ENCODE measurements around the gene ELK4. TPM values are rescaled to one million over a fixed set of nuclear protein-coding genes. Genes with fewer than 3 reads are reported as not detected.

Gene ELK4
- total and polyA plus RNA-seq, 2 experiments from 2014 or later: 1.8 to 9.1 TPM

DNA sequence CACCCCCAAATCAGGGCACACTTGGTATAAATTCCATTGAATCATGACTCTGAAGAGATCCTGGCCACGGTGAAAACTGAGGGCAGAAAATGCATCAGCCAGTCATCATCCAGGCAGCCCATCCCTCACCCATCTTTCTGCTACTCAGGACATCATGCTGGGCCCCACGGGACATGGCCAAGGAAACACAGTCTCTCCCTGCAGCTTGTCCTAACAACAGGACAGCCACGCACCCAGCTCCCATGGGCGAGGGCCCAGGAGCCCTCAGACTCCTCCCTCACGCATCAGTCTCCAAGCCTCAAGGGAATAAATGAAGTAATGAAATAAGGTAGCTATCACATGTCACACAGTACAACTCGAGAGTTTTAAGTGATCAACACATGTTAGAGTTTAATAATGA lies 37.8 kb downstream of the ELK4 start:
- no peaks in the 10 kb centered on the region for H3K36me3 ChIP-seq
- no peaks in the 10 kb centered on the region for H3K4me1 ChIP-seq (ENCODE audit: low read depth)
- H3K27me3 ChIP-seq: no peaks in the 10 kb centered on the region
- no peaks in the 10 kb centered on the region for H3K9me3 ChIP-seq (ENCODE audit: low read depth)
- DNase-seq (ENCODE audit: low read depth in 1 of 2, low spot score in 1 of 2): no peak
- H3K27ac ChIP-seq: no peak overlapping the region
- no peak overlapping the region for H3K4me3 ChIP-seq
- TF ChIP-seq, protein P1, sequence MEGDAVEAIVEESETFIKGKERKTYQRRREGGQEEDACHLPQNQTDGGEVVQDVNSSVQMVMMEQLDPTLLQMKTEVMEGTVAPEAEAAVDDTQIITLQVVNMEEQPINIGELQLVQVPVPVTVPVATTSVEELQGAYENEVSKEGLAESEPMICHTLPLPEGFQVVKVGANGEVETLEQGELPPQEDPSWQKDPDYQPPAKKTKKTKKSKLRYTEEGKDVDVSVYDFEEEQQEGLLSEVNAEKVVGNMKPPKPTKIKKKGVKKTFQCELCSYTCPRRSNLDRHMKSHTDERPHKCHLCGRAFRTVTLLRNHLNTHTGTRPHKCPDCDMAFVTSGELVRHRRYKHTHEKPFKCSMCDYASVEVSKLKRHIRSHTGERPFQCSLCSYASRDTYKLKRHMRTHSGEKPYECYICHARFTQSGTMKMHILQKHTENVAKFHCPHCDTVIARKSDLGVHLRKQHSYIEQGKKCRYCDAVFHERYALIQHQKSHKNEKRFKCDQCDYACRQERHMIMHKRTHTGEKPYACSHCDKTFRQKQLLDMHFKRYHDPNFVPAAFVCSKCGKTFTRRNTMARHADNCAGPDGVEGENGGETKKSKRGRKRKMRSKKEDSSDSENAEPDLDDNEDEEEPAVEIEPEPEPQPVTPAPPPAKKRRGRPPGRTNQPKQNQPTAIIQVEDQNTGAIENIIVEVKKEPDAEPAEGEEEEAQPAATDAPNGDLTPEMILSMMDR (IDR thresholded peaks at IDR 0.05; ENCODE audit: low read depth, low read length): no peak

- no peaks in the 10 kb centered on the region for H3K9me3 ChIP-seq (ENCODE audit: low read depth)
- TF ChIP-seq, protein P1 (IDR thresholded peaks at IDR 0.05; ENCODE audit: low read depth, low read length): no peak
- H3K27ac ChIP-seq: no peak overlapping the region
- no peaks in the 10 kb centered on the region for H3K36me3 ChIP-seq
- H3K4me3 ChIP-seq: no peak overlapping the region
- H3K27me3 ChIP-seq: no peaks in the 10 kb centered on the region
- no peak for DNase-seq (ENCODE audit: low read depth in 1 of 2, low spot score in 1 of 2)
- no peaks in the 10 kb centered on the region for H3K4me1 ChIP-seq (ENCODE audit: low read depth)
Observed at GRCh38 chr1:205593532-205593931, 38.3 kb downstream of the ELK4 start.

DNA sequence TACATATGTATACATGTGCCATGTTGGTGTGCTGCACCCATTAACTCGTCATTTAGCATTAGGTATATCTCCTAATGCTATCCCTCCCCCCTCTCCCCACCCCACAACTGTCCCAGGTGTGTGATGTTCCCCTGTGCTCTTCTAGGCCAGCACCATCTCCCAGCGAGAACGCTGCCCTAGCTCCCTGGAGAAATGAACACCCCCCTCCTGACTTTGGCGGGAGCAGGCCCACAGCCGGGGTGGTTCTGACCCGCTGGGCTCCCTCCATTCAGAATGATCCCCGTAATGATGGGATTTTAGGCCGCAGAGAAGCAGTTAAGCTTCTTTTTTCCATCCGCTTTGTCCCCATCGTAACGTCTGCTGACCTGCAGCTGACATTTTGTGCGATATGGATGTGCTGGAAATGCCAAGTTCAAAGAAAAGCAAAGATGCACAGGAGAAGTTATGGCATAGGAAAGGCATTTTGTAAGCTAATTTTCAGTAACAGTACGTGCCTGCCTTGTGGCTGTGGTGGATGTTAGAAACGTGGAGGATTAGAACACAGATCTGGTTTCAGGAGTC lies 39.3 kb downstream of the ELK4 start:
- no peak overlapping the region for H3K4me3 ChIP-seq
- DNase-seq (ENCODE audit: low read depth in 1 of 2, low spot score in 1 of 2): no peak
- H3K27me3 ChIP-seq: no peaks in the 10 kb centered on the region
- no peaks in the 10 kb centered on the region for H3K9me3 ChIP-seq (ENCODE audit: low read depth)
- TF ChIP-seq, protein P1 (IDR thresholded peaks at IDR 0.05; ENCODE audit: low read depth, low read length): no peak
- no peaks in the 10 kb centered on the region for H3K36me3 ChIP-seq
- no peaks in the 10 kb centered on the region for H3K4me1 ChIP-seq (ENCODE audit: low read depth)
- no peak overlapping the region for H3K27ac ChIP-seq

- H3K27me3 ChIP-seq: no peaks in the 10 kb centered on the region
- TF ChIP-seq, protein P1 (IDR thresholded peaks at IDR 0.05; ENCODE audit: low read depth, low read length): peak; percentile 99
- H3K36me3 ChIP-seq: no peaks in the 10 kb centered on the region
- H3K4me3 ChIP-seq: no peak overlapping the region
- H3K9me3 ChIP-seq (ENCODE audit: low read depth): no peaks in the 10 kb centered on the region
- no peak overlapping the region for H3K27ac ChIP-seq
- peak; percentile 82 to 85 for DNase-seq (ENCODE audit: low read depth in 1 of 2, low spot score in 1 of 2)
- H3K4me1 ChIP-seq (ENCODE audit: low read depth): no peaks in the 10 kb centered on the region
Observed at GRCh38 chr1:205591522-205592351, 40.1 kb downstream of the ELK4 start.

- Histone ChIP-seq H3K4me3 (no peak overlapping the region), H3K9me3 (ENCODE audit: low read depth) (no peaks in the 10 kb centered on the region), H3K27ac (no peak overlapping the region), H3K36me3 (no peaks in the 10 kb centered on the region), H3K27me3 (no peaks in the 10 kb centered on the region), H3K4me1 (ENCODE audit: low read depth) (no peaks in the 10 kb centered on the region)
- DNase-seq (ENCODE audit: low read depth in 1 of 2, low spot score in 1 of 2): no peak
- TF ChIP-seq, protein P1 (IDR thresholded peaks at IDR 0.05; ENCODE audit: low read depth, low read length): no peak
Observed at GRCh38 chr1:205590777-205591513, 40.9 kb downstream of the ELK4 start.
